Panc1 (cell line): ENCODE measurements around the gene MYH3.

Source experiments
- POLR2AphosphoS5 ChIP-seq: IDR thresholded peaks from 2 replicates; pipeline ENCODE4 v1.6.1; 2012; ENCODE audit warnings: mild to moderate bottlenecking, low read depth, low read length, moderate library complexity
- SIN3A ChIP-seq: IDR thresholded peaks from 2 replicates; pipeline ENCODE4 v1.6.1; 2012; ENCODE audit warnings: low read depth, mild to moderate bottlenecking, low read length, moderate library complexity, borderline replicate concordance; ENCODE audit not compliant: insufficient read depth
- TCF7L2 ChIP-seq: IDR thresholded peaks from 2 replicates; pipeline ENCODE4 v1.6.1; 2011; ENCODE audit warnings: mild to moderate bottlenecking, low read depth, low read length, inconsistent platforms
- TF ChIP-seq, protein P1 (sequence below): fragments of 450-650 bp; IDR thresholded peaks from 2 replicates; pipeline ENCODE4 v1.5.1; 2017; ENCODE audit warnings: mild to moderate bottlenecking
- TF ChIP-seq, protein P2 (sequence below), 2 experiments: IDR thresholded peaks; 2 replicates each; pipeline ENCODE4 v1.6.1; 2011 to 2012; ENCODE audit warnings: low read depth in 2 of 2, control low read depth in 1 of 2, low read length in 1 of 2, mild to moderate bottlenecking in 1 of 2, moderate library complexity in 1 of 2; ENCODE audit not compliant: insufficient read depth in 1 of 2

DNA sequence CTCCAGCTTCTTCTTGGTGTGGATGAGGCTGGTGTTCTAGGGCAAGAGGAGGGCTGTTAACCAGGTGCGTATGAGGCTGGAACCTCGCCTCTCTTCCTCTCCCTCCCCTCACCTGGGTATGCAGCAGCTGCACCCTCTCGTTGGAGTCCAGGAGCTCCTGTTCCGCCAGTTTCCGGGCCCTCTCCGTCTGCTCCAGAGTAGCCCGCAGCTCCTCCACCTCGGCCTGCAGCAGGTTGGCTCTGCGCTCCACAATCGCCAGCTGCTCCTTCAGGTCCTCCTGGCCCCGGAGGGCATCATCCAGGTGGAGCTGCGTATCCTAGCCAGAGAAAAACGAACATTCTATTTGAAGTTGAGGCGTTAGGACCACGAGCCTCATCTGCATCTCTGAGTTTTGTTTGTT lies 25.4 kb downstream of the MYH3 start:
- TF ChIP-seq, protein P1, sequence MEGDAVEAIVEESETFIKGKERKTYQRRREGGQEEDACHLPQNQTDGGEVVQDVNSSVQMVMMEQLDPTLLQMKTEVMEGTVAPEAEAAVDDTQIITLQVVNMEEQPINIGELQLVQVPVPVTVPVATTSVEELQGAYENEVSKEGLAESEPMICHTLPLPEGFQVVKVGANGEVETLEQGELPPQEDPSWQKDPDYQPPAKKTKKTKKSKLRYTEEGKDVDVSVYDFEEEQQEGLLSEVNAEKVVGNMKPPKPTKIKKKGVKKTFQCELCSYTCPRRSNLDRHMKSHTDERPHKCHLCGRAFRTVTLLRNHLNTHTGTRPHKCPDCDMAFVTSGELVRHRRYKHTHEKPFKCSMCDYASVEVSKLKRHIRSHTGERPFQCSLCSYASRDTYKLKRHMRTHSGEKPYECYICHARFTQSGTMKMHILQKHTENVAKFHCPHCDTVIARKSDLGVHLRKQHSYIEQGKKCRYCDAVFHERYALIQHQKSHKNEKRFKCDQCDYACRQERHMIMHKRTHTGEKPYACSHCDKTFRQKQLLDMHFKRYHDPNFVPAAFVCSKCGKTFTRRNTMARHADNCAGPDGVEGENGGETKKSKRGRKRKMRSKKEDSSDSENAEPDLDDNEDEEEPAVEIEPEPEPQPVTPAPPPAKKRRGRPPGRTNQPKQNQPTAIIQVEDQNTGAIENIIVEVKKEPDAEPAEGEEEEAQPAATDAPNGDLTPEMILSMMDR = no peak
- TF ChIP-seq SIN3A (no peak), TCF7L2 (no peak), POLR2AphosphoS5 (no peak)
- TF ChIP-seq, protein P2, sequence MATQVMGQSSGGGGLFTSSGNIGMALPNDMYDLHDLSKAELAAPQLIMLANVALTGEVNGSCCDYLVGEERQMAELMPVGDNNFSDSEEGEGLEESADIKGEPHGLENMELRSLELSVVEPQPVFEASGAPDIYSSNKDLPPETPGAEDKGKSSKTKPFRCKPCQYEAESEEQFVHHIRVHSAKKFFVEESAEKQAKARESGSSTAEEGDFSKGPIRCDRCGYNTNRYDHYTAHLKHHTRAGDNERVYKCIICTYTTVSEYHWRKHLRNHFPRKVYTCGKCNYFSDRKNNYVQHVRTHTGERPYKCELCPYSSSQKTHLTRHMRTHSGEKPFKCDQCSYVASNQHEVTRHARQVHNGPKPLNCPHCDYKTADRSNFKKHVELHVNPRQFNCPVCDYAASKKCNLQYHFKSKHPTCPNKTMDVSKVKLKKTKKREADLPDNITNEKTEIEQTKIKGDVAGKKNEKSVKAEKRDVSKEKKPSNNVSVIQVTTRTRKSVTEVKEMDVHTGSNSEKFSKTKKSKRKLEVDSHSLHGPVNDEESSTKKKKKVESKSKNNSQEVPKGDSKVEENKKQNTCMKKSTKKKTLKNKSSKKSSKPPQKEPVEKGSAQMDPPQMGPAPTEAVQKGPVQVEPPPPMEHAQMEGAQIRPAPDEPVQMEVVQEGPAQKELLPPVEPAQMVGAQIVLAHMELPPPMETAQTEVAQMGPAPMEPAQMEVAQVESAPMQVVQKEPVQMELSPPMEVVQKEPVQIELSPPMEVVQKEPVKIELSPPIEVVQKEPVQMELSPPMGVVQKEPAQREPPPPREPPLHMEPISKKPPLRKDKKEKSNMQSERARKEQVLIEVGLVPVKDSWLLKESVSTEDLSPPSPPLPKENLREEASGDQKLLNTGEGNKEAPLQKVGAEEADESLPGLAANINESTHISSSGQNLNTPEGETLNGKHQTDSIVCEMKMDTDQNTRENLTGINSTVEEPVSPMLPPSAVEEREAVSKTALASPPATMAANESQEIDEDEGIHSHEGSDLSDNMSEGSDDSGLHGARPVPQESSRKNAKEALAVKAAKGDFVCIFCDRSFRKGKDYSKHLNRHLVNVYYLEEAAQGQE (IDR thresholded peaks at IDR 0.05; ENCODE audit: insufficient read depth in 1 of 2, low read depth in 2 of 2, low read length in 1 of 2) = no peak
